ENCODE results near the gene RFX8.

Gene RFX8

DNA sequence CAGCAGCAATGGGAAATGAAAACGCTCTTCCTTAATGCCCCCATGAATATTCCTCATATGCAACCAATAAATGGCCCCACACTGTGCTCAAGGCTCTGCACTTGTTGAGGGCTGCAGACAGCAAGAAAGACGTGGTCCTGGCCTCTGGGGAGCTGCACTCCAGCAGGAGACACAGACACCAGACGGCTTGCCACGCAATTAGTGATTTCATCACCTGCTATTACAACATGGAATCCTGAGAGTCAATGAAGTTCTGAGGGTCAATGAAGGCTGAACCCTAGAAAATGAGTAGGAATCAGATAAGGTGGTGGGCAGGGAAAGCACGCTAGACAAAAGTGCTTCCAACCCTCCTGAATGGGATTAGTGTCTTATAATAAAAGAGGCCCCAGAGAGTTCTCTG lies 106.5 kb downstream of the RFX8 start:
- H3K27me3 Mint-ChIP-seq (ENCODE audit: low read depth) = peaks cover 14% of the 10 kb centered on the region
- no peak overlapping the region for H3K4me3 Mint-ChIP-seq

GRCh38 chr2:101367508-101367907 lies 107.4 kb downstream of the RFX8 start:
- Mint-ChIP-seq H3K36me3 (ENCODE audit: low read depth) (no peaks in the 10 kb centered on the region), H3K27me3 (ENCODE audit: low read depth) (peaks cover 13% of the 10 kb centered on the region), H3K4me3 (no peak overlapping the region), H3K9me3 (no peaks in the 10 kb centered on the region), H3K27ac (no peak overlapping the region), H3K4me1 (no peaks in the 10 kb centered on the region)
- TF ChIP-seq, protein P1, sequence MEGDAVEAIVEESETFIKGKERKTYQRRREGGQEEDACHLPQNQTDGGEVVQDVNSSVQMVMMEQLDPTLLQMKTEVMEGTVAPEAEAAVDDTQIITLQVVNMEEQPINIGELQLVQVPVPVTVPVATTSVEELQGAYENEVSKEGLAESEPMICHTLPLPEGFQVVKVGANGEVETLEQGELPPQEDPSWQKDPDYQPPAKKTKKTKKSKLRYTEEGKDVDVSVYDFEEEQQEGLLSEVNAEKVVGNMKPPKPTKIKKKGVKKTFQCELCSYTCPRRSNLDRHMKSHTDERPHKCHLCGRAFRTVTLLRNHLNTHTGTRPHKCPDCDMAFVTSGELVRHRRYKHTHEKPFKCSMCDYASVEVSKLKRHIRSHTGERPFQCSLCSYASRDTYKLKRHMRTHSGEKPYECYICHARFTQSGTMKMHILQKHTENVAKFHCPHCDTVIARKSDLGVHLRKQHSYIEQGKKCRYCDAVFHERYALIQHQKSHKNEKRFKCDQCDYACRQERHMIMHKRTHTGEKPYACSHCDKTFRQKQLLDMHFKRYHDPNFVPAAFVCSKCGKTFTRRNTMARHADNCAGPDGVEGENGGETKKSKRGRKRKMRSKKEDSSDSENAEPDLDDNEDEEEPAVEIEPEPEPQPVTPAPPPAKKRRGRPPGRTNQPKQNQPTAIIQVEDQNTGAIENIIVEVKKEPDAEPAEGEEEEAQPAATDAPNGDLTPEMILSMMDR (IDR thresholded peaks at IDR 0.05; ENCODE audit: unreplicated experiment in 3 of 3) = no peak

More for the DNA sequence above, 106.5 kb downstream of the RFX8 start:
- H3K4me1 Mint-ChIP-seq = no peaks in the 10 kb centered on the region
- H3K9me3 Mint-ChIP-seq = no peaks in the 10 kb centered on the region
- H3K27ac Mint-ChIP-seq = no peak overlapping the region
- H3K36me3 Mint-ChIP-seq (ENCODE audit: low read depth) = no peaks in the 10 kb centered on the region
- TF ChIP-seq, protein P1 (IDR thresholded peaks at IDR 0.05; ENCODE audit: unreplicated experiment in 3 of 3) = no peak

DNA sequence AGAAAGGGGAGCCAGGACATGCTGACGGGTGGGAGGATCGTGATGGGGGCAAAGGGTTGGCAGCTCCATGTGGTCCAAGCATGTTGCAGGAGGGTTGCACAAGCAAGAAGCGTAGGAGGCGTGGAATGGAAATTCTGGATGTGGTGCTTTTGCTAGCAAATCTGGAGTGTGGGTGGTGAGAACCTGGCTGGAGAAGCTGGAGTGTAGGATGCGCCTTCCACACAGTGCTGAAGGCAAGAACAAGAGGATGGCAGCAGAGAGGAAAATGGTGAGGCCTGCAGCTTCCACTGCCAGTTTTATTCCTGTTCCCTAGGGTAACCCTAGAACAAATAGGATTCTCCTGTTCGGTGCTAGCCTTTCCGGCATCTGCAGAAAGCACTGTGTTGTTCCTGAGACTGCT lies 110.0 kb downstream of the RFX8 start:
- no peaks in the 10 kb centered on the region for H3K4me1 Mint-ChIP-seq
- H3K27ac Mint-ChIP-seq = no peak overlapping the region
- peaks cover 8% of the 10 kb centered on the region for H3K27me3 Mint-ChIP-seq (ENCODE audit: low read depth)
- no peaks in the 10 kb centered on the region for H3K9me3 Mint-ChIP-seq
- no peak overlapping the region for H3K4me3 Mint-ChIP-seq
- TF ChIP-seq, protein P1 (IDR thresholded peaks at IDR 0.05; ENCODE audit: unreplicated experiment in 3 of 3) = no peak
- H3K36me3 Mint-ChIP-seq (ENCODE audit: low read depth) = no peaks in the 10 kb centered on the region

GRCh38 chr2:101362777-101363176 lies 112.1 kb downstream of the RFX8 start:
- H3K27ac Mint-ChIP-seq = no peak overlapping the region
- no peak overlapping the region for H3K4me3 Mint-ChIP-seq
- no peaks in the 10 kb centered on the region for H3K36me3 Mint-ChIP-seq (ENCODE audit: low read depth)
- H3K27me3 Mint-ChIP-seq (ENCODE audit: low read depth) = peaks cover 8% of the 10 kb centered on the region
- H3K4me1 Mint-ChIP-seq = no peaks in the 10 kb centered on the region
- no peaks in the 10 kb centered on the region for H3K9me3 Mint-ChIP-seq
- TF ChIP-seq, protein P1 (IDR thresholded peaks at IDR 0.05; ENCODE audit: unreplicated experiment in 3 of 3) = no peak

DNA sequence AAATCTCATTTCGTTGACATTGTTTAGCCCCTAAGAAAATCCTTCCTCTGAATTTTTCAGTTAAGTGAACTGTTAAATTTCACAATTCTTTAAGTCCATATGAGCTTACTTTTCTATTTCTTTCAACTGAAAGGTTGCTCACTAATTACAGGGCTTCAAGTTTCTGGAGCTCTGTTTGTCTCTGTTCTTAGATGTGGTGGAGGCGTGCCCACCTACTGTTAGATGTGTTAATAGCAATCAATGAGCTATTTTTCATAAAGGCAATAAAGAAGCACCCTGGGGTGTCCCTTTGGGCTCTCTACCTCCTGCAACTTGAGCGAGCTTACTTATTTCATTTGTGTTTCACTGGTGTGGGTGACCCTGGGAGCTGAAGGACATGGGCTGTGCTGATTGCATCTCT lies 112.6 kb downstream of the RFX8 start:
- H3K4me1 Mint-ChIP-seq = no peaks in the 10 kb centered on the region
- no peaks in the 10 kb centered on the region for H3K36me3 Mint-ChIP-seq (ENCODE audit: low read depth)
- no peaks in the 10 kb centered on the region for H3K9me3 Mint-ChIP-seq
- TF ChIP-seq, protein P1 (IDR thresholded peaks at IDR 0.05; ENCODE audit: unreplicated experiment in 3 of 3) = no peak
- no peak overlapping the region for H3K4me3 Mint-ChIP-seq
- peaks cover 8% of the 10 kb centered on the region for H3K27me3 Mint-ChIP-seq (ENCODE audit: low read depth)
- no peak overlapping the region for H3K27ac Mint-ChIP-seq

DNA sequence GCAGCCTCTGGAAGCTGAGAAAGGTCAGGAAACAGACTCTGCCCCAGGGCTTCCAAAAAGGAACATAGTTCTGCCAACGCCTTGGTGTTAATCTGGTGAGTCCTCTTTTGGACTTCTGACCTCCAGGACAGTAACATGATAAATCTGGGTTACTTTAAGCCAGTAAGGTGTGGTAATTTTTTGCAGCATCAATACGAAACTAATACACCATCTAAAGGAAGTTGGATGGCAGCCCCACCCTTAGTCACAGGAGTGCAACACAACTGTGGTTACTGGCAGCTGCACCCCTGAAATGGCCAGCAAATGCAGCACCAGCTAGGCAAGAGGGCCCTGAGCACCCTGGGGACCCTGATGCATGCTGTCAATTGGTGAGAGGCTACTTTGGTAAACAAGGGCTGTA lies 113.4 kb downstream of the RFX8 start:
- Mint-ChIP-seq H3K4me3 (no peak overlapping the region), H3K9me3 (no peaks in the 10 kb centered on the region), H3K36me3 (ENCODE audit: low read depth) (no peaks in the 10 kb centered on the region), H3K27me3 (ENCODE audit: low read depth) (peaks cover 8% of the 10 kb centered on the region), H3K4me1 (no peaks in the 10 kb centered on the region), H3K27ac (no peak overlapping the region)
- TF ChIP-seq, protein P1 (IDR thresholded peaks at IDR 0.05; ENCODE audit: unreplicated experiment in 3 of 3) = no peak

Data from nephron (organoid).